HEK293 (cell line): ENCODE measurements around the gene POLR2E.
A peak's percentile ranks its signal among the peaks of the same experiment; 100 is the strongest.

Source experiments
- BCL6B ChIP-seq: fragments of 450-650 bp; formaldehyde crosslinking; IDR thresholded peaks from 2 replicates; pipeline ENCODE4 v1.5.1; 2017; ENCODE audit warnings: missing biosample characterization, missing genetic modification characterization
- GLIS2 ChIP-seq: fragments of 450-650 bp; formaldehyde crosslinking; IDR thresholded peaks from 2 replicates; pipeline ENCODE4 v1.5.1; 2016; ENCODE audit warnings: missing biosample characterization, missing genetic modification characterization
- HOXD13 ChIP-seq: sonication (generic); formaldehyde crosslinking; IDR thresholded peaks from 2 replicates; pipeline ENCODE4 v1.8.0; 2022; ENCODE audit warnings: missing genetic modification reagents, borderline replicate concordance
- KLF10 ChIP-seq: fragments of 450-650 bp; IDR thresholded peaks from 2 replicates; pipeline ENCODE4 v1.5.1; 2018; ENCODE audit warnings: missing biosample characterization, mild to moderate bottlenecking, missing genetic modification characterization
- KLF9 ChIP-seq: fragments of 450-650 bp; formaldehyde crosslinking; IDR thresholded peaks from 2 replicates; pipeline ENCODE4 v1.5.1; 2016; ENCODE audit warnings: missing biosample characterization, missing genetic modification characterization, low read depth
- OSR2 ChIP-seq: fragments of 450-650 bp; formaldehyde crosslinking; IDR thresholded peaks from 2 replicates; pipeline ENCODE4 v1.5.1; 2016; ENCODE audit warnings: missing biosample characterization, missing genetic modification characterization
- SP2 ChIP-seq: fragments of 450-650 bp; formaldehyde crosslinking; IDR thresholded peaks from 2 replicates; pipeline ENCODE4 v1.5.1; 2016; ENCODE audit warnings: missing biosample characterization, missing genetic modification characterization
- SP3 ChIP-seq: fragments of 450-650 bp; formaldehyde crosslinking; IDR thresholded peaks from 2 replicates; pipeline ENCODE4 v1.5.1; 2016; ENCODE audit warnings: missing biosample characterization, missing genetic modification characterization
- SP7 ChIP-seq: fragments of 450-650 bp; formaldehyde crosslinking; IDR thresholded peaks from 2 replicates; pipeline ENCODE4 v1.5.1; 2016; ENCODE audit warnings: missing biosample characterization, missing genetic modification characterization
- TSHZ1 ChIP-seq: fragments of 450-650 bp; formaldehyde crosslinking; IDR thresholded peaks from 2 replicates; pipeline ENCODE4 v1.5.1; 2016; ENCODE audit warnings: missing biosample characterization, missing genetic modification characterization, borderline replicate concordance
- ZBTB7A ChIP-seq: fragments of 450-650 bp; formaldehyde crosslinking; IDR thresholded peaks from 2 replicates; pipeline ENCODE4 v1.5.1; 2016; ENCODE audit warnings: low read depth, missing biosample characterization, missing genetic modification characterization
- ZNF10 ChIP-seq: fragments of 450-650 bp; formaldehyde crosslinking; IDR thresholded peaks from 2 replicates; pipeline ENCODE4 v1.5.1; 2017; ENCODE audit warnings: missing biosample characterization, missing genetic modification characterization
- ZNF202 ChIP-seq: fragments of 450-650 bp; formaldehyde crosslinking; IDR thresholded peaks from 2 replicates; pipeline ENCODE4 v1.5.1; 2016; ENCODE audit warnings: missing biosample characterization, missing genetic modification characterization, borderline replicate concordance
- ZNF354C ChIP-seq: fragments of 450-650 bp; formaldehyde crosslinking; IDR thresholded peaks from 2 replicates; pipeline ENCODE4 v1.5.1; 2016; ENCODE audit warnings: missing biosample characterization, missing genetic modification characterization, low read depth, borderline replicate concordance
- ZNF433 ChIP-seq: fragments of 450-650 bp; formaldehyde crosslinking; IDR thresholded peaks from 2 replicates; pipeline ENCODE4 v1.5.1; 2016; ENCODE audit warnings: missing biosample characterization, missing genetic modification characterization, low read depth
- ZNF561 ChIP-seq: fragments of 450-650 bp; IDR thresholded peaks from 2 replicates; pipeline ENCODE4 v1.5.1; 2018; ENCODE audit warnings: missing biosample characterization, missing genetic modification characterization, borderline replicate concordance
- ZNF654 ChIP-seq: fragments of 450-650 bp; formaldehyde crosslinking; IDR thresholded peaks from 2 replicates; pipeline ENCODE4 v1.5.1; 2016; ENCODE audit warnings: low read depth, missing biosample characterization, missing genetic modification characterization
- ZNF660 ChIP-seq: fragments of 450-650 bp; IDR thresholded peaks from 2 replicates; pipeline ENCODE4 v1.5.1; 2018; ENCODE audit warnings: missing biosample characterization, mild to moderate bottlenecking, missing genetic modification characterization
- ZNF670 ChIP-seq: fragments of 450-650 bp; formaldehyde crosslinking; IDR thresholded peaks from 2 replicates; pipeline ENCODE4 v1.5.1; 2016; ENCODE audit warnings: missing biosample characterization, missing genetic modification characterization, low read depth
- ZNF677 ChIP-seq: fragments of 450-650 bp; IDR thresholded peaks from 2 replicates; pipeline ENCODE4 v1.5.0; 2018; ENCODE audit warnings: missing biosample characterization, mild to moderate bottlenecking, missing genetic modification characterization, moderate library complexity
- ZNF777 ChIP-seq: fragments of 450-650 bp; formaldehyde crosslinking; IDR thresholded peaks from 2 replicates; pipeline ENCODE4 v1.5.1; 2017; ENCODE audit warnings: missing biosample characterization, missing genetic modification characterization, borderline replicate concordance
- ZNF843 ChIP-seq: fragments of 450-650 bp; formaldehyde crosslinking; IDR thresholded peaks from 2 replicates; pipeline ENCODE4 v1.5.1; 2016; ENCODE audit warnings: missing biosample characterization, missing genetic modification characterization
- ZSCAN30 ChIP-seq: fragments of 450-650 bp; IDR thresholded peaks from 2 replicates; pipeline ENCODE4 v1.5.1; 2018; ENCODE audit warnings: missing biosample characterization, mild to moderate bottlenecking, missing genetic modification characterization, moderate library complexity
- TF ChIP-seq, protein P1 (sequence below): fragments of 450-650 bp; formaldehyde crosslinking; IDR thresholded peaks from 2 replicates; pipeline ENCODE4 v1.5.1; 2016; ENCODE audit warnings: missing biosample characterization, missing genetic modification characterization
- TF ChIP-seq, protein P2 (sequence below): fragments of 450-650 bp; formaldehyde crosslinking; IDR thresholded peaks from 2 replicates; pipeline ENCODE4 v1.5.1; 2016; ENCODE audit warnings: missing biosample characterization, missing genetic modification characterization
- TF ChIP-seq, protein P3 (sequence below): fragments of 450-650 bp; formaldehyde crosslinking; IDR thresholded peaks from 2 replicates; pipeline ENCODE4 v1.5.1; 2016; ENCODE audit warnings: missing biosample characterization, missing genetic modification characterization

POLR2E gene

DNA sequence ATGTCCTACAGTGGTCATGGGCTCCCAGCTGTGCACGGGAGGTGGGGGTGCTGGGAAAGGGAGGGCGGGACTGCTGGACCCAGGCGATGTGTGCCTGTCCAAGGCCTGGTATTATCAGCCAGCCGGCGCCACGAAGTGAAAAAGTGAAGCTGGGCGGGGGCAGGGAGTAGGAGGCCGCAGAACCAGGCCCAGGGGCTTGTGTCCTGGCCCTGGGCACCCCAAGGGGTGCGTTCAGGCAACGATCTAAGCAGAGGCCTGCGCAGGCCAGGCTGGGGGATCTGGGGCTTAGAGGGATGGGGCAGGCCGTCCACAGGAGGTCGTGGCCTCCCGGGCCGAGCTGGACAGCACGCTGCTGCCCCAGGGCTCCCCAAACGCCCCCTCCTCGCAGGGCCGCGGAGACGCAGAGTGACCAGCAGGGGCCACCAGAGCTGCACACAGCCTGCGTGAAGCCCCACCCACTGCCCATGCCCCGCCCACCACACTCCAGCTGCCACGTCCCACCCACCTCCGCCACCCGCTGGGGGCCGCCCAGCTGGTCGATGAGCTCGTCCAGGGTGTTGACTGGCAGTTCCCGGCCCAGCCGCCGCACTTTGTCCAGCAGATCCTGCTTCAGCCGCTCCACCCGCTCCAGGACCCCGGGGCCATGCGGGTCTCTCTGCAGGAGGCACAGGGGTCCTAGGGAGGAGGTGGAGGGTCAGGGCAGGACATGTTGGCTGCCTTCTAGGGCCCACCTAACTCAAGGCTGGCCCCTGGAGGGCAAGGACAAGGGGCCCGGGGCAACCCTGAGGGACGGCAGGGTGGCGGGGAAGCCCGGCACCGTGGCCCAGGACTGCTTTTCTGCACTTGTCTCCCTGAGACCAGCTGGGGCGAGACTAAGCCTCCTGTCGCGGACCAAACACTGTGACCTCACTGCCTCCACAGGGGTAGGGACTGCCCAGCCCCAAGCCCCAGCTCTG is 18.1 kb upstream of the POLR2E start (continued):
- TF ChIP-seq, protein P1, sequence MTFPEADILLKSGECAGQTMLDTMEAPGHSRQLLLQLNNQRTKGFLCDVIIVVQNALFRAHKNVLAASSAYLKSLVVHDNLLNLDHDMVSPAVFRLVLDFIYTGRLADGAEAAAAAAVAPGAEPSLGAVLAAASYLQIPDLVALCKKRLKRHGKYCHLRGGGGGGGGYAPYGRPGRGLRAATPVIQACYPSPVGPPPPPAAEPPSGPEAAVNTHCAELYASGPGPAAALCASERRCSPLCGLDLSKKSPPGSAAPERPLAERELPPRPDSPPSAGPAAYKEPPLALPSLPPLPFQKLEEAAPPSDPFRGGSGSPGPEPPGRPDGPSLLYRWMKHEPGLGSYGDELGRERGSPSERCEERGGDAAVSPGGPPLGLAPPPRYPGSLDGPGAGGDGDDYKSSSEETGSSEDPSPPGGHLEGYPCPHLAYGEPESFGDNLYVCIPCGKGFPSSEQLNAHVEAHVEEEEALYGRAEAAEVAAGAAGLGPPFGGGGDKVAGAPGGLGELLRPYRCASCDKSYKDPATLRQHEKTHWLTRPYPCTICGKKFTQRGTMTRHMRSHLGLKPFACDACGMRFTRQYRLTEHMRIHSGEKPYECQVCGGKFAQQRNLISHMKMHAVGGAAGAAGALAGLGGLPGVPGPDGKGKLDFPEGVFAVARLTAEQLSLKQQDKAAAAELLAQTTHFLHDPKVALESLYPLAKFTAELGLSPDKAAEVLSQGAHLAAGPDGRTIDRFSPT: peak; percentile 38; the same call in 1 of the 2 replicates
- TF ChIP-seq KLF9 (tag by site-specific recombination): peak; percentile 99
- TF ChIP-seq ZNF670: no peak
- no peak for TF ChIP-seq ZSCAN30 (tag by site-specific recombination)
- peak; percentile 58; the same call in 1 of the 2 replicates for TF ChIP-seq ZNF660 (tag by site-specific recombination)
- peak; percentile 90 for TF ChIP-seq SP2 (tag by site-specific recombination)
- peak; percentile 65 for TF ChIP-seq ZNF843 (tag by site-specific recombination)
- TF ChIP-seq ZNF777: no peak
- TF ChIP-seq BCL6B (tag by site-specific recombination): no peak
- TF ChIP-seq HOXD13 (CRISPR knock-in tag): no peak
- peak; percentile 96 for TF ChIP-seq KLF10
- TF ChIP-seq ZNF10: no peak
- TF ChIP-seq, protein P2, sequence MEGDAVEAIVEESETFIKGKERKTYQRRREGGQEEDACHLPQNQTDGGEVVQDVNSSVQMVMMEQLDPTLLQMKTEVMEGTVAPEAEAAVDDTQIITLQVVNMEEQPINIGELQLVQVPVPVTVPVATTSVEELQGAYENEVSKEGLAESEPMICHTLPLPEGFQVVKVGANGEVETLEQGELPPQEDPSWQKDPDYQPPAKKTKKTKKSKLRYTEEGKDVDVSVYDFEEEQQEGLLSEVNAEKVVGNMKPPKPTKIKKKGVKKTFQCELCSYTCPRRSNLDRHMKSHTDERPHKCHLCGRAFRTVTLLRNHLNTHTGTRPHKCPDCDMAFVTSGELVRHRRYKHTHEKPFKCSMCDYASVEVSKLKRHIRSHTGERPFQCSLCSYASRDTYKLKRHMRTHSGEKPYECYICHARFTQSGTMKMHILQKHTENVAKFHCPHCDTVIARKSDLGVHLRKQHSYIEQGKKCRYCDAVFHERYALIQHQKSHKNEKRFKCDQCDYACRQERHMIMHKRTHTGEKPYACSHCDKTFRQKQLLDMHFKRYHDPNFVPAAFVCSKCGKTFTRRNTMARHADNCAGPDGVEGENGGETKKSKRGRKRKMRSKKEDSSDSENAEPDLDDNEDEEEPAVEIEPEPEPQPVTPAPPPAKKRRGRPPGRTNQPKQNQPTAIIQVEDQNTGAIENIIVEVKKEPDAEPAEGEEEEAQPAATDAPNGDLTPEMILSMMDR: peak; percentile 91
- TF ChIP-seq TSHZ1 (tag by site-specific recombination): peak; percentile 42; the same call in 1 of the 2 replicates
- peak; percentile 72; the same call in 1 of the 2 replicates for TF ChIP-seq ZNF561 (tag by site-specific recombination)
- TF ChIP-seq ZNF677: no peak
- TF ChIP-seq ZBTB7A (tag by site-specific recombination): peak; percentile 60; the same call in 1 of the 2 replicates
- TF ChIP-seq ZNF354C (tag by site-specific recombination): no peak
- no peak for TF ChIP-seq ZNF433 (tag by site-specific recombination)
- peak; percentile 64 for TF ChIP-seq ZNF654 (tag by site-specific recombination)
- peak; percentile 78 for TF ChIP-seq GLIS2 (tag by site-specific recombination)
- TF ChIP-seq OSR2 (tag by site-specific recombination): no peak
- TF ChIP-seq SP7: peak; percentile 72
- TF ChIP-seq SP3: peak; percentile 90
- no peak for TF ChIP-seq ZNF202
- TF ChIP-seq, protein P3, sequence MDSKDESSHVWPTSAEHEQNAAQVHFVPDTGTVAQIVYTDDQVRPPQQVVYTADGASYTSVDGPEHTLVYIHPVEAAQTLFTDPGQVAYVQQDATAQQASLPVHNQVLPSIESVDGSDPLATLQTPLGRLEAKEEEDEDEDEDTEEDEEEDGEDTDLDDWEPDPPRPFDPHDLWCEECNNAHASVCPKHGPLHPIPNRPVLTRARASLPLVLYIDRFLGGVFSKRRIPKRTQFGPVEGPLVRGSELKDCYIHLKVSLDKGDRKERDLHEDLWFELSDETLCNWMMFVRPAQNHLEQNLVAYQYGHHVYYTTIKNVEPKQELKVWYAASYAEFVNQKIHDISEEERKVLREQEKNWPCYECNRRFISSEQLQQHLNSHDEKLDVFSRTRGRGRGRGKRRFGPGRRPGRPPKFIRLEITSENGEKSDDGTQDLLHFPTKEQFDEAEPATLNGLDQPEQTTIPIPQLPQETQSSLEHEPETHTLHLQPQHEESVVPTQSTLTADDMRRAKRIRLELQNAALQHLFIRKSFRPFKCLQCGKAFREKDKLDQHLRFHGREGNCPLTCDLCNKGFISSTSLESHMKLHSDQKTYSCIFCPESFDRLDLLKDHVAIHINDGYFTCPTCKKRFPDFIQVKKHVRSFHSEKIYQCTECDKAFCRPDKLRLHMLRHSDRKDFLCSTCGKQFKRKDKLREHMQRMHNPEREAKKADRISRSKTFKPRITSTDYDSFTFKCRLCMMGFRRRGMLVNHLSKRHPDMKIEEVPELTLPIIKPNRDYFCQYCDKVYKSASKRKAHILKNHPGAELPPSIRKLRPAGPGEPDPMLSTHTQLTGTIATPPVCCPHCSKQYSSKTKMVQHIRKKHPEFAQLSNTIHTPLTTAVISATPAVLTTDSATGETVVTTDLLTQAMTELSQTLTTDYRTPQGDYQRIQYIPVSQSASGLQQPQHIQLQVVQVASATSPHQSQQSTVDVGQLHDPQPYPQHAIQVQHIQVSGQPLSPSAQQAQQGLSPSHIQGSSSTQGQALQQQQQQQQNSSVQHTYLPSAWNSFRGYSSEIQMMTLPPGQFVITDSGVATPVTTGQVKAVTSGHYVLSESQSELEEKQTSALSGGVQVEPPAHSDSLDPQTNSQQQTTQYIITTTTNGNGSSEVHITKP (tag by site-specific recombination): peak; percentile 93
